PC-9 (cell line): ENCODE measurements around the gene C1orf21. TPM values are rescaled to one million over a fixed set of nuclear protein-coding genes. Genes with fewer than 3 reads are reported as not detected.
A peak's percentile ranks its signal among the peaks of the same experiment; 100 is the strongest.

Experiments used
- BruUV-seq: library from RNA; stranded (reverse); fragments of 400-500 nt; replicated peaks from 2 replicates; lab custom pipeline; 2021; lab: Mats Ljungman, UMichigan
- CTCF ChIA-PET: fragments of 300-600 bp; sonication (Branson Sonifier 250); formaldehyde crosslinking; loops from one replicate; lab custom pipeline; 2022; ENCODE audit warnings: antibody characterized with exemption; lab: Charles Lee
- POLR2A ChIA-PET: fragments of 300-600 bp; sonication (Branson Sonifier 250); formaldehyde crosslinking; loops from one replicate; lab custom pipeline; 2022; ENCODE audit warnings: antibody characterized with exemption; ENCODE audit not compliant: unreplicated experiment; lab: Charles Lee
- DNase-seq, 2 experiments: peaks; one replicate each; pipeline versions ENCODE4 v3.0.0 to v3.0.0-alpha.2; 2015 to 2022; ENCODE audit warnings: mixed read lengths in 1 of 2
- H2AFZ ChIP-seq: fragments of 200-600 bp; sonication (generic); 2 replicates; pipeline ENCODE4 v1.8.1; 2017; ENCODE audit warnings: antibody characterized with exemption
- H3F3A ChIP-seq: fragments of 200-600 bp; sonication (generic); 2 replicates; pipeline ENCODE4 v1.8.1; 2017; ENCODE audit warnings: antibody characterized with exemption, mild to moderate bottlenecking, low read depth; ENCODE audit not compliant: insufficient read depth
- H3K27ac ChIP-seq: fragments of 200-600 bp; sonication (generic); 2 replicates; pipeline ENCODE4 v1.6.1; 2016; ENCODE audit warnings: mixed run types
- H3K27me3 ChIP-seq: fragments of 200-600 bp; sonication (generic); 2 replicates; pipeline ENCODE4 v1.6.1; 2016; ENCODE audit warnings: low read depth, mixed run types; ENCODE audit not compliant: insufficient read depth
- H3K36me3 ChIP-seq: fragments of 200-600 bp; sonication (generic); 2 replicates; pipeline ENCODE4 v1.6.1; 2016; ENCODE audit warnings: low read depth, mixed run types
- H3K4me1 ChIP-seq: fragments of 200-600 bp; sonication (generic); replicated peaks from 2 replicates; pipeline ENCODE4 v1.6.1; 2016; ENCODE audit warnings: mixed run types; ENCODE audit not compliant: insufficient read depth
- H3K4me2 ChIP-seq: fragments of 200-600 bp; sonication (generic); 2 replicates; pipeline ENCODE4 v1.6.1; 2017; ENCODE audit warnings: mixed run types
- H3K4me3 ChIP-seq: fragments of 200-600 bp; sonication (generic); 2 replicates; pipeline ENCODE4 v1.6.1; 2016; ENCODE audit warnings: mixed run types
- H3K79me2 ChIP-seq: fragments of 200-600 bp; sonication (generic); 2 replicates; pipeline ENCODE4 v1.6.1; 2017; ENCODE audit warnings: low read depth, mixed run types
- H3K9me2 ChIP-seq: fragments of 200-600 bp; sonication (generic); 2 replicates; pipeline ENCODE4 v1.8.1; 2017; ENCODE audit warnings: mild to moderate bottlenecking; ENCODE audit not compliant: insufficient read depth
- H3K9me3 ChIP-seq: fragments of 200-600 bp; sonication (generic); 2 replicates; pipeline ENCODE4 v1.8.1; 2016; ENCODE audit warnings: low read depth; ENCODE audit not compliant: insufficient read depth
- H4K20me1 ChIP-seq: fragments of 200-600 bp; sonication (generic); 2 replicates; pipeline ENCODE4 v1.8.1; 2017; ENCODE audit not compliant: insufficient read depth
- EZH2 ChIP-seq: fragments of 200-600 bp; sonication (generic); IDR thresholded peaks from 2 replicates; pipeline ENCODE4 v1.8.0; 2017; ENCODE audit warnings: antibody characterized with exemption, low read depth
- intact Hi-C: fragments of 100-400 bp; cut with micrococcal nuclease; formaldehyde crosslinking; loops from one replicate; pipeline ENCODE4 v1.10.0; 2022; ENCODE audit not compliant: unreplicated experiment
- total RNA-seq: library from RNA; stranded (reverse); gene quantifications from 2 replicates; pipeline ENCODE4 v1.2.3, GENCODE V29; 2021
- TF ChIP-seq, protein P1 (sequence below): fragments of 200-600 bp; sonication (generic); conservative IDR thresholded peaks from 2 replicates; pipeline ENCODE4 v1.6.1; 2017; ENCODE audit warnings: mixed run types, antibody characterized with exemption, mild to moderate bottlenecking, moderate library complexity

C1orf21 gene
- total RNA-seq, 1 experiment from 2014 or later = 13.8 TPM

DNA sequence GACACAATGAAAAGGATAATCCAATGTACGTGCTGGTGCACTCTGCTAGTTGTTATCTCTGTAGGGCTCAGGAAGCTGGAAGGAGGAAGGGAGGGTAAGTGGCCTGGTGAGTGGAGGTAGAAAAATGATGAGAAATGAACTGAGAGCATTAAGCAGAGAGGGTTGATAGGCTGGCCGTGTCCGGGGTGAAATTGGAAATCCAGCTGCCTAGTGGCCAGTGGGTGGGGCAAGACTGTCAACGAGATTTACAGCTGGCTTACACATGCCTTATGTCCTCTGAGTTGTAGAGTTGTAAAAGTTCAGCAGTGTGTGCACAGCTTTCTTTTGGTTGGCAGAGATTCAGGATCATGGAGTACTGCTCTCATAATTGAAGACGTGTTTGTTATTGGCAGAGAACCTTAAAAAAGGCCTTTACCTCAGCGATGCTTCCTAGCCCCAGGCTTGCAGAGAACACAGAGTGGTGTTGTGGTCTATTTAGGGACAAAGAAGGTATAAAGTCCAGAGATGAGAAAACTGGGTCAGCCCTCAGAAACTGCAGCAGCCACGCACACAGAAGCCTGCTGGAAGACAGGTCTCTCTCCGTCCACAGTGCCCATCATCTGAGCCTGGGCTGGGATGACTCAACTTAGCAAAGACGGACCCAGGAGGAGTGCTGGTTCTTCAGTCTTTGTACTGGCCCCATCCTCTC, 235.5 kb downstream of the C1orf21 start:
- TF ChIP-seq, protein P1, sequence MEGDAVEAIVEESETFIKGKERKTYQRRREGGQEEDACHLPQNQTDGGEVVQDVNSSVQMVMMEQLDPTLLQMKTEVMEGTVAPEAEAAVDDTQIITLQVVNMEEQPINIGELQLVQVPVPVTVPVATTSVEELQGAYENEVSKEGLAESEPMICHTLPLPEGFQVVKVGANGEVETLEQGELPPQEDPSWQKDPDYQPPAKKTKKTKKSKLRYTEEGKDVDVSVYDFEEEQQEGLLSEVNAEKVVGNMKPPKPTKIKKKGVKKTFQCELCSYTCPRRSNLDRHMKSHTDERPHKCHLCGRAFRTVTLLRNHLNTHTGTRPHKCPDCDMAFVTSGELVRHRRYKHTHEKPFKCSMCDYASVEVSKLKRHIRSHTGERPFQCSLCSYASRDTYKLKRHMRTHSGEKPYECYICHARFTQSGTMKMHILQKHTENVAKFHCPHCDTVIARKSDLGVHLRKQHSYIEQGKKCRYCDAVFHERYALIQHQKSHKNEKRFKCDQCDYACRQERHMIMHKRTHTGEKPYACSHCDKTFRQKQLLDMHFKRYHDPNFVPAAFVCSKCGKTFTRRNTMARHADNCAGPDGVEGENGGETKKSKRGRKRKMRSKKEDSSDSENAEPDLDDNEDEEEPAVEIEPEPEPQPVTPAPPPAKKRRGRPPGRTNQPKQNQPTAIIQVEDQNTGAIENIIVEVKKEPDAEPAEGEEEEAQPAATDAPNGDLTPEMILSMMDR = no peak
- TF ChIP-seq EZH2 = no peak
- Histone ChIP-seq H2AFZ (no peak overlapping the region), H3K36me3 (no peaks in the 10 kb centered on the region), H3K9me3 (no peaks in the 10 kb centered on the region; the same call in 1 of the 2 replicates), H3K27ac (no peak overlapping the region), H3K9me2 (no peaks in the 10 kb centered on the region), H3K27me3 (no peaks in the 10 kb centered on the region), H3K4me1 (0 out of 2 replicates have a peak, but pooled peaks cover 4% of the 10 kb centered on the region), H4K20me1 (no peaks in the 10 kb centered on the region), H3K4me3 (no peak overlapping the region), H3F3A (no peaks in the 10 kb centered on the region), H3K4me2 (no peak overlapping the region), H3K79me2 (no peaks in the 10 kb centered on the region)
- DNase-seq = no peak
- intact Hi-C loops = no loop called here
- ChIA-PET CTCF (no interaction called here), POLR2A (no interaction called here)
- no TSS peak for BruUV-seq

DNA sequence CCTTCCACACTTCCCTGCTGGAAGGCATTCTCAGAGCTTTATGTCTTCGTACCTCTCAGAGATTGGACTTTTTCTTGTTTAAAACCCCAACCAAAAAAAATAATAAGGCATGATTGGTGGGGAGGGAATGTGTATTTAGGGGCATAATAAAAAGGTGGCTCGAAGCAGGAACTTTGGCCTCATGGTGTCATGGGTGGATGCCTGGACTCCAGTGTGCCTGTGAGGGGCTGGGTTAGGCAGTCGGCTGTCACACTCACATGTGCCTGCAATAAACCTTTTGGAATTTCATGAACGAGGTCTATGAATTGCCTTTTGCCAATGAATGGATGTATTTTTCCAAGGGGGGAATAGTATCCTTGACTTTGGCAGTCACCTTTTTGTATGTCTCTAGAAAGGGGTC, 236.6 kb downstream of the C1orf21 start:
- H2AFZ ChIP-seq = no peak overlapping the region
- no peak overlapping the region for H3K27ac ChIP-seq
- no peaks in the 10 kb centered on the region for H3F3A ChIP-seq
- TF ChIP-seq, protein P1 = no peak
- H3K4me1 ChIP-seq = 0 out of 2 replicates have a peak, but pooled peaks cover 4% of the 10 kb centered on the region
- no peak for DNase-seq
- intact Hi-C loops = no loop called here
- no TSS peak for BruUV-seq
- H3K79me2 ChIP-seq = no peaks in the 10 kb centered on the region
- H3K9me3 ChIP-seq = no peaks in the 10 kb centered on the region; the same call in 1 of the 2 replicates
- H3K36me3 ChIP-seq = no peaks in the 10 kb centered on the region
- H4K20me1 ChIP-seq = no peaks in the 10 kb centered on the region
- no peak overlapping the region for H3K4me2 ChIP-seq
- no peaks in the 10 kb centered on the region for H3K27me3 ChIP-seq
- no peaks in the 10 kb centered on the region for H3K9me2 ChIP-seq
- H3K4me3 ChIP-seq = no peak overlapping the region
- ChIA-PET POLR2A (no interaction called here), CTCF (no interaction called here)

DNA sequence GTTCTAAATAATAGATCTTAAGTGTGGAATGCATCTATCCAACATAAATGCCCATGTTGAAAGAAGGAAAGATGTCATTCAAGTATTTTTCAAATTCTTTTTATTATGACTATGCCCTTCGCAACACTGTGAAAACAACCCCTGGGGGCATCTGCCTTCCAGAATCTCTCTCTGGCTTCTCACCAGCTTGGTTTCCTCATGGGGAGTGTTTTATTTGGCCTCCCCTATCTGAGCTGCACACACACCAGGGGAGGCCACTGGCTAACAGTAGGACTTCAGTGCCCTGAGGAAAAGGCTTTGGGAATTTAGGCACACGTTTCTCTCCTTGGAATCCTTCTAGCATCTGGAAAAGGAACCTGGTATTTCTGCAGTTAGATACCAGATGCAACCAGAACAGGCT, 237.2 kb downstream of the C1orf21 start:
- Histone ChIP-seq H2AFZ (no peak overlapping the region), H3K36me3 (no peaks in the 10 kb centered on the region), H4K20me1 (no peaks in the 10 kb centered on the region), H3K27me3 (no peaks in the 10 kb centered on the region), H3K27ac (no peak overlapping the region), H3K9me3 (no peaks in the 10 kb centered on the region), H3K4me1 (0 out of 2 replicates have a peak, but pooled peaks cover 4% of the 10 kb centered on the region), H3K9me2 (no peaks in the 10 kb centered on the region), H3K4me3 (no peak overlapping the region), H3K79me2 (no peaks in the 10 kb centered on the region), H3F3A (no peaks in the 10 kb centered on the region), H3K4me2 (no peak overlapping the region)
- POLR2A ChIA-PET = no interaction called here
- intact Hi-C loops = no loop called here
- TF ChIP-seq EZH2 = no peak
- TF ChIP-seq, protein P1 = no peak
- CTCF ChIA-PET = no interaction called here
- BruUV-seq = no TSS peak
- peak in 1 of 2 experiments; percentile 13 for DNase-seq
